Astrocyte (in vitro differentiated cells and primary cell): Measurements from ENCODE around the gene PIK3R6. TPM values are rescaled to one million over a fixed set of nuclear protein-coding genes. Genes with fewer than 3 reads are reported as not detected.

Experiments used
- DNase-seq: peaks from one replicate; pipeline ENCODE4 v3.0.0-alpha.2; 2010; ENCODE audit warnings: low read depth
- FAIRE-seq: peaks from 2 replicates; lab custom pipeline; 2011; peaks lifted over from hg19 to GRCh38; lab: Jason Lieb, UNC
- H2AFZ ChIP-seq: 2 replicates; pipeline ENCODE4 v1.6.0; 2012; ENCODE audit warnings: low read depth, low read length, inconsistent platforms
- H3K27ac ChIP-seq: 2 replicates; pipeline ENCODE4 v1.5.1; 2011; ENCODE audit warnings: low read depth, low read length, inconsistent platforms
- H3K27me3 ChIP-seq: 2 replicates; pipeline ENCODE4 v1.6.0; 2011; ENCODE audit warnings: low read length, inconsistent platforms; ENCODE audit not compliant: insufficient read depth
- H3K36me3 ChIP-seq: 2 replicates; pipeline ENCODE4 v1.5.1; 2011; ENCODE audit warnings: low read length, inconsistent platforms; ENCODE audit not compliant: insufficient read depth
- H3K4me1 ChIP-seq: 2 replicates; pipeline ENCODE4 v1.5.1; 2011; ENCODE audit warnings: low read length, inconsistent platforms; ENCODE audit not compliant: insufficient read depth
- H3K4me2 ChIP-seq: 2 replicates; pipeline ENCODE4 v1.6.0; 2012; ENCODE audit warnings: low read length, inconsistent platforms
- H3K4me3 ChIP-seq: 2 replicates; pipeline ENCODE4 v1.5.1; 2011; ENCODE audit warnings: low read depth, mild to moderate bottlenecking, low read length, inconsistent platforms; ENCODE audit not compliant: insufficient read depth
- H3K79me2 ChIP-seq: 2 replicates; pipeline ENCODE4 v1.6.0; 2012; ENCODE audit warnings: mild to moderate bottlenecking, low read length, inconsistent platforms; ENCODE audit not compliant: insufficient read depth
- H3K9ac ChIP-seq: 2 replicates; pipeline ENCODE4 v1.6.0; 2012; ENCODE audit warnings: mild to moderate bottlenecking, low read length, inconsistent platforms
- H3K9me3 ChIP-seq: 2 replicates; pipeline ENCODE4 v1.5.1; 2012; ENCODE audit warnings: low read depth, mild to moderate bottlenecking, low read length, inconsistent platforms; ENCODE audit not compliant: insufficient read depth
- H4K20me1 ChIP-seq: 2 replicates; pipeline ENCODE4 v1.6.0; 2012; ENCODE audit warnings: low read length, inconsistent platforms; ENCODE audit not compliant: insufficient read depth
- H3K27ac Mint-ChIP-seq: one replicate; pipeline ENCODE4 v1.8.0; 2021; ENCODE audit warnings: mild to moderate bottlenecking, mixed read lengths; ENCODE audit not compliant: unreplicated experiment
- H3K27me3 Mint-ChIP-seq: one replicate; pipeline ENCODE4 v1.8.0; 2021; ENCODE audit warnings: low read depth, mixed read lengths; ENCODE audit not compliant: unreplicated experiment
- H3K36me3 Mint-ChIP-seq: one replicate; pipeline ENCODE4 v1.8.0; 2021; ENCODE audit warnings: low read depth, mixed read lengths; ENCODE audit not compliant: unreplicated experiment
- H3K4me1 Mint-ChIP-seq: one replicate; pipeline ENCODE4 v1.8.0; 2021; ENCODE audit warnings: low read depth, mixed read lengths; ENCODE audit not compliant: unreplicated experiment
- H3K4me3 Mint-ChIP-seq: one replicate; pipeline ENCODE4 v1.8.0; 2021; ENCODE audit warnings: mild to moderate bottlenecking, moderate library complexity, mixed read lengths; ENCODE audit not compliant: unreplicated experiment
- H3K9me3 Mint-ChIP-seq: one replicate; pipeline ENCODE4 v1.8.0; 2021; ENCODE audit warnings: mild to moderate bottlenecking, mixed read lengths; ENCODE audit not compliant: unreplicated experiment
- EZH2 ChIP-seq: IDR thresholded peaks from 2 replicates; pipeline ENCODE4 v1.6.1; 2012; ENCODE audit warnings: mild to moderate bottlenecking, low read length, inconsistent platforms; ENCODE audit not compliant: insufficient read depth
- total RNA-seq: library from RNA; stranded (reverse); gene quantifications from 2 replicates; pipeline ENCODE4 v1.2.1, GENCODE V29; 2021
- TF ChIP-seq, protein P1 (sequence below): IDR thresholded peaks from 2 replicates; pipeline ENCODE4 v1.5.1; 2011; ENCODE audit warnings: low read depth, mild to moderate bottlenecking, inconsistent platforms, low read length, moderate library complexity; ENCODE audit not compliant: insufficient read depth

Gene PIK3R6
- total RNA-seq, 1 donor from 2014 or later = not detected

DNA sequence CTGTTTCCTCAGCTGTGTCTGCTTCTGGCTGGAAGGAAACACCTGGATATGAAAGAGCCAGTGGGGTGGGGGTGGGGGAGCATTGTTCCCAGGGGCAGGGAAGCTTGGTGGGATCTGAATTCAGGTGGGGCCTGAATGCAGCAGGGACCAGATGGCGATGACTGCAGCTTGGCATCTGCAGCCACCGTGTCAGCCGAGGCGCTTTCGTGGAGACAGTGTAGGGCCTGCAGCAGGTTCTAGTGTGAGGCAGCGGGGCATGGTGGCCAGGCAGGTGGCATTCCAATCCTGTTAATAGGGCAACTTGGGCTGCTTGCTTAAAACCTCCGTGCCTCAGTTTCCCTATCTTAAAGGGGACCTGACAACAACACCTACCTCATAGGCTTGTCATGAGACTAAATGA, 1.7 kb downstream of the PIK3R6 start:
- Mint-ChIP-seq H3K36me3 (no peaks in the 10 kb centered on the region), H3K9me3 (peaks cover 4% of the 10 kb centered on the region), H3K27ac (no peak overlapping the region), H3K27me3 (peaks cover 39% of the 10 kb centered on the region), H3K4me1 (peaks cover 3% of the 10 kb centered on the region), H3K4me3 (no peak overlapping the region)
- no peaks in the 10 kb centered on the region for H3K79me2 ChIP-seq
- H3K4me3 ChIP-seq = no peak overlapping the region
- H2AFZ ChIP-seq = no peak overlapping the region
- no peaks in the 10 kb centered on the region for H4K20me1 ChIP-seq
- DNase-seq (no peak), FAIRE-seq (no peak)
- H3K4me2 ChIP-seq = no peak overlapping the region
- peaks cover 24% of the 10 kb centered on the region for H3K27me3 ChIP-seq
- TF ChIP-seq, protein P1, sequence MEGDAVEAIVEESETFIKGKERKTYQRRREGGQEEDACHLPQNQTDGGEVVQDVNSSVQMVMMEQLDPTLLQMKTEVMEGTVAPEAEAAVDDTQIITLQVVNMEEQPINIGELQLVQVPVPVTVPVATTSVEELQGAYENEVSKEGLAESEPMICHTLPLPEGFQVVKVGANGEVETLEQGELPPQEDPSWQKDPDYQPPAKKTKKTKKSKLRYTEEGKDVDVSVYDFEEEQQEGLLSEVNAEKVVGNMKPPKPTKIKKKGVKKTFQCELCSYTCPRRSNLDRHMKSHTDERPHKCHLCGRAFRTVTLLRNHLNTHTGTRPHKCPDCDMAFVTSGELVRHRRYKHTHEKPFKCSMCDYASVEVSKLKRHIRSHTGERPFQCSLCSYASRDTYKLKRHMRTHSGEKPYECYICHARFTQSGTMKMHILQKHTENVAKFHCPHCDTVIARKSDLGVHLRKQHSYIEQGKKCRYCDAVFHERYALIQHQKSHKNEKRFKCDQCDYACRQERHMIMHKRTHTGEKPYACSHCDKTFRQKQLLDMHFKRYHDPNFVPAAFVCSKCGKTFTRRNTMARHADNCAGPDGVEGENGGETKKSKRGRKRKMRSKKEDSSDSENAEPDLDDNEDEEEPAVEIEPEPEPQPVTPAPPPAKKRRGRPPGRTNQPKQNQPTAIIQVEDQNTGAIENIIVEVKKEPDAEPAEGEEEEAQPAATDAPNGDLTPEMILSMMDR = no peak
- TF ChIP-seq EZH2 = no peak
- no peaks in the 10 kb centered on the region for H3K9me3 ChIP-seq
- H3K4me1 ChIP-seq = no peaks in the 10 kb centered on the region
- no peaks in the 10 kb centered on the region for H3K36me3 ChIP-seq
- H3K27ac ChIP-seq = no peak overlapping the region
- no peak overlapping the region for H3K9ac ChIP-seq

DNA sequence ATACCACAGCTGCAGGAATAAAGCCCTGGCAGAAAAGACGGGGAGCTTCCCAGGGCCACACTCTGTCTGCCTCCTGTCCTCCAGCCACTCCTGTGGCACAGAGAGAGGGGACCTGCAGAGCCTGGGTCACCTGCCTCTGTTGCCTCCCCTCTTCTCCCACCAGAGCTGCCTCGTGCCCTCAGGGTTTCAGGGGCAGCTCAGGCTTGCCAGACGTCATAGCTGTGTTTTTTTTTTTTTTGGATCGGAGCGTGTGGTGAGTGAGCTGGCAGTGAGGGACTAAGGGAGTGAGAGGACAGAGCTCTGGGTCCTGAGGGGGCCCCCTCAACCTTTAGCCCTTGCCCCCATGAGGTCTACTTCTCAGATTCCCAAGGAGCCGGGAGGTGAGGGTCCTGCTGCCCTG, 2.1 kb downstream of the PIK3R6 start:
- TF ChIP-seq EZH2 = no peak
- Histone ChIP-seq H4K20me1 (no peaks in the 10 kb centered on the region), H3K27me3 (peaks cover 24% of the 10 kb centered on the region), H3K4me3 (no peak overlapping the region), H3K79me2 (no peaks in the 10 kb centered on the region), H3K9me3 (no peaks in the 10 kb centered on the region), H3K4me2 (no peak overlapping the region), H2AFZ (no peak overlapping the region), H3K4me1 (no peaks in the 10 kb centered on the region), H3K27ac (no peak overlapping the region), H3K36me3 (no peaks in the 10 kb centered on the region), H3K9ac (no peak overlapping the region)
- FAIRE-seq (no peak), DNase-seq (no peak)
- H3K4me3 Mint-ChIP-seq = no peak overlapping the region
- H3K27ac Mint-ChIP-seq = no peak overlapping the region
- peaks cover 36% of the 10 kb centered on the region for H3K27me3 Mint-ChIP-seq
- H3K9me3 Mint-ChIP-seq = peaks cover 4% of the 10 kb centered on the region
- no peaks in the 10 kb centered on the region for H3K36me3 Mint-ChIP-seq
- H3K4me1 Mint-ChIP-seq = peaks cover 3% of the 10 kb centered on the region

DNA sequence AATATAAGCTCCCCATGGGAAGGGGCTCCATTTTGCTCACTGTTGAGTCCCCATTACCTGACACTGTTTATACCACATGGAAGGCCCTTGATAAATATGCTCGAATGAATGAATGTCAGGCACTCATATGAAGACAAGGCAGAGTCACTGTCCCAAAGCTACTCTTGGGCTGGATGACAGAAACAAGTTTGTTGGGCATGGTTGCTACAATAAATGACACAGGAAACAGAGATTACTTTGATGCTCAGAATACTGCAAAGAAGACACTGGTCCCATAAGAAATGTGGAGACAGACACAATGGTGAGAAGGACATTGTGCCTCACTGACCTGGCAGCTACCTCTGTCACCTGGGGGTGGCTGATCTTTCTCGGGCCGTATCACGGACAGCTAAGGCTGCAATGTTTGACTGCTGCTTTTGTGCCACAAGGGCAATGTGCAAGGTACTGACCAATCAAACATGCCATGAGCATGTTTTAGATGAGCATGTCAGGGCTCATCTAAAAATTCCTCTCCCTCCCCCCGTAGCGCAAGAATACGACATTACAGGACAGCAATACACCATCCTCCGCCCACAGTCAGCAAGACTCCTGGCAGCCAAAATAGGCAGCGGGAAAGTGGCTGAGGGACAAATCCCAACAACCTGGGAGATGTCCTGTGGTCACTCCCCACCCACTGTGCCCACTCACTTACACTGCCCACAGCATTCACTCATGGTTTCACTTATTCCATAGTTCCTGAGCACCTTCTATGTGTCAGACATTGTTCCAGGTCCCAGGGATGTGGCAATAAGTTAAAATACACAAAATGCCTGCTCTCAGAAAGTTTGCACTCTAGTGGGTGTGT, 5.0 kb downstream of the PIK3R6 start:
- no peaks in the 10 kb centered on the region for H3K9me3 Mint-ChIP-seq
- no peak overlapping the region for H3K4me3 ChIP-seq
- FAIRE-seq (no peak), DNase-seq (no peak)
- H3K27ac Mint-ChIP-seq = no peak overlapping the region
- no peaks in the 10 kb centered on the region for H4K20me1 ChIP-seq
- no peak overlapping the region for H3K27ac ChIP-seq
- peaks cover 16% of the 10 kb centered on the region for H3K4me1 ChIP-seq
- no peaks in the 10 kb centered on the region for H3K9me3 ChIP-seq
- peaks cover 8% of the 10 kb centered on the region for H3K27me3 Mint-ChIP-seq
- no peak overlapping the region for H2AFZ ChIP-seq
- no peaks in the 10 kb centered on the region for H3K36me3 ChIP-seq
- H3K27me3 ChIP-seq = peaks cover 8% of the 10 kb centered on the region
- TF ChIP-seq EZH2 = no peak
- TF ChIP-seq, protein P1 = no peak
- no peak overlapping the region for H3K4me2 ChIP-seq
- H3K4me3 Mint-ChIP-seq = no peak overlapping the region
- no peaks in the 10 kb centered on the region for H3K79me2 ChIP-seq
- H3K36me3 Mint-ChIP-seq = no peaks in the 10 kb centered on the region
- H3K9ac ChIP-seq = no peak overlapping the region
- H3K4me1 Mint-ChIP-seq = peaks cover 20% of the 10 kb centered on the region
